ENCODE data around the gene TRIM33. TPM values are rescaled to one million over a fixed set of nuclear protein-coding genes. Genes with fewer than 3 reads are reported as not detected.
A peak's percentile ranks its signal among the peaks of the same experiment; 100 is the strongest.

The TRIM33 gene
- total RNA-seq, result 10 to 100 TPM; 23.1 to 25.0 TPM

DNA sequence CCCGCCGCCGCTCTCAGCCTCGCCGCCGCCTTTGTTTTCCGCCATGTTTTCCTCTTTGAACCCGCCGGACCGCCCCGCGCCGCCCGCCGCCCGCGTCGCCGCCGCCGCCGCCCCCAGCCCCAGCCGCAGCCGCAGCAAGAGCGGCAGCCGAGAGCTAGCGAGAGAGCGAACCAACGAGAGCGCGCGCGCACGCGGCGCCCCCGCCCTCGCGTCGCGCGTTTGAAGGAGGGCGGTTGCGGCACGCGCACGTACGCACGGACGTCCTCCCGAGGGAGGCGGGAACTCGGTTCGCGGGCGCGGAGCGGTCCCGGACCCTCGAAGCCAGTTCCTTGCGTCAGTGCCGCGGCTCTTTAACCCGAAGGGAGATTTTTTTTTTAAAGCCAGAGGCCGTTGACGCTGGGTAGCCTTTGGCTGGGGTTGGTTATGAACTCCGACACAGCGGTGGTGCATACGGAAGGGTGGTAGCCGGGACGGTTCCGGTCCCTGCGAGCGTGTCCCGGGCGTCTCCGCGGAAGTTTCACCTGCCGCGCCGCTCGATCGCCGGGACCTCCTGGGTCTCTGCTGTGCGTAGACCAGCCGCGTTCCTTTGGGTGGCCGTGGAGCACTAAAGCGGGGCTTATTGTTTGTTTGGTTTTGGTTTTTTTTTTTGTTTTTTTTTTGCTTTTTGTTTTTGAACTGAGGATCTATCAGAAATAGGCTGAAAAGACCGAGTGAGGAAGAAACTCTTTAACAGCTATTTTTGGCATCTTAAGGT, at the start of gene TRIM33:
Gene TRIM33 (minus strand): TSS at position 172 of the 754 bp plus-strand sequence. CDS start 127 bp downstream, at position 45.
- Mint-ChIP-seq H3K4me3 (peak within 1 kb of the TSS; percentile 90), H3K4me1 (ENCODE audit: low read depth) (peaks cover 48% of the 10 kb centered on the region), H3K27me3 (ENCODE audit: low read depth) (no peaks in the 10 kb centered on the region), H3K36me3 (ENCODE audit: low read depth) (peaks cover 4% of the 10 kb centered on the region), H3K9me3 (no peaks in the 10 kb centered on the region), H3K27ac (peak within 1 kb of the TSS; percentile 99)
- DNase-seq, result peak; percentile 92
- CTCF ChIA-PET, result interaction anchor here (0.6 to 1.4 kb wide), 6 partner anchors 49 to 365 kb away, joined by 3 read pairs; no protein-coding TSS in a partner anchor
- intact Hi-C loops (cut with micrococcal nuclease), result loop anchor here (1.0 to 5.0 kb wide), 12 partner anchors 28 to 699 kb away; partner anchors contain the start of genes BCAS2, CSDE1, DENND2C and NRAS

DNA sequence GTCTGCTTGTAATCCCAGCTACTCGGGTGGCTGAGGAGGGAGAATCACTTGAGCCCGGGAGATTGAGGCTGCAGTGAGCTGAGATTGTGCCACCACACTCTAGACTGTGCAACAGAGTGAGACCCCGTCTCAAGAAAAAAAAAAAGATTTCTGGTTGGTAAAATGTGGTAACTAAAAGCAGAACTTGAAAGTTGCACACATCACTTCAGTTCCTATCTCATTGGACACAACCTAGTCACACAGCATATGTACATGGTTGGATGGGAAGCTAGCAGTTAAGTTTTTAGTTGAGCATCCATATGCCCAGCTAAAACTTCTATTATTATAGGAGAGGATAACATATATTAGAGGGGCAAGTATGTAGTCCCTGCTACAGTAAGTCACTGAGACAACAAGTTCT, 48.4 kb upstream of the TRIM33 start:
- Mint-ChIP-seq H3K36me3 (ENCODE audit: low read depth) (peaks cover 4% of the 10 kb centered on the region), H3K27me3 (ENCODE audit: low read depth) (no peaks in the 10 kb centered on the region), H3K4me3 (no peak overlapping the region), H3K9me3 (no peaks in the 10 kb centered on the region), H3K4me1 (ENCODE audit: low read depth) (no peaks in the 10 kb centered on the region), H3K27ac (no peak overlapping the region)
- DNase-seq, result no peak
- intact Hi-C loops (cut with micrococcal nuclease), result loop anchor here (2.0 to 5.0 kb wide), 2 partner anchors 49 to 582 kb away; partner anchors contain the start of genes OLFML3 and TRIM33
- CTCF ChIA-PET, result interaction anchor here (0.6 to 3.1 kb wide), 4 partner anchors 108 to 257 kb away, joined by 4 to 19 read pairs (median 5); no protein-coding TSS in a partner anchor

DNA sequence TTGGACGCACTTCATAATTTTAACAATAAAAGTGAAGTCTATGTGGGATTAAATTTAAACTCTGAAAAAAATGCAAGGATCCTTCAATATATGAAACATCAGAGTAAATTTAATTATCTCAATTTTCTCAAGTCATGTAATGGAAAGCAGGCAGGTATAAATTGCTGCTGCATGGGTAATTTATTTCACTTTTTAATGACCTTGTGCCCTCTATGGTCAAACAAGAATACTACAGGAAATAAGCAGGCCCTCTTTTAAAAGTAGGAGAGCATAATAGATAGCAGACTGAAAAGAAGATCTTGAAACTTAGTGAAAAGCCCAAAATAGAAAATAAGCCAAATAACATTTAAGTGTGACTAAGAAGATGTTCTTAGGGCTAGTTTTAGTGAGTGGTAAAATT, 47.5 kb upstream of the TRIM33 start:
- peaks cover 3% of the 10 kb centered on the region for H3K36me3 Mint-ChIP-seq (ENCODE audit: low read depth)
- no peak overlapping the region for H3K4me3 Mint-ChIP-seq
- H3K27me3 Mint-ChIP-seq (ENCODE audit: low read depth), result no peaks in the 10 kb centered on the region
- H3K27ac Mint-ChIP-seq, result no peak overlapping the region
- CTCF ChIA-PET, result interaction anchor here (3.1 kb wide), 1 partner anchor 212 kb away, joined by 19 read pairs; no protein-coding TSS in a partner anchor
- no peak for DNase-seq
- intact Hi-C loops (cut with micrococcal nuclease), result loop anchor here (1.0 to 5.0 kb wide), 3 partner anchors 48 to 581 kb away; partner anchors contain the start of genes OLFML3 and TRIM33
- H3K9me3 Mint-ChIP-seq, result no peaks in the 10 kb centered on the region
- no peaks in the 10 kb centered on the region for H3K4me1 Mint-ChIP-seq (ENCODE audit: low read depth)

DNA sequence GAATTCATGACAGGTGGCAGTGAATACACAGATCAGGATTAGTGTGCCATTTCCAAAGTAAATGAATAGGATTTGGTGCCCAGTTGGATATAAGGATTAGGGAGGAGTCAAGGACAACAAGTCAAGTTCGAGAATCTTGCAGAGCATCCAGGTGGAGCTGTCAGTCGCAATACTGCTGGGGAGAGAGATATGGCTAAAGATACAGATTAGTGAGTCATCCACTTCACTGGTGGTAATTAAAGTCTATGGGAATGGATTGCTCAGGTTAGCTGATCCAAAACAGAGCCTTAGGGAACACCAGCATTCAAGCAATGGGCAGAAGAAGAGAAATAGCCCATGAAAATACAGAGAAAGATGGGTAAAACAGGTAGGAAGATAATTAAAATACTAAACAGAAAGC, 43.6 kb upstream of the TRIM33 start:
- H3K4me1 Mint-ChIP-seq (ENCODE audit: low read depth), result no peaks in the 10 kb centered on the region
- H3K27ac Mint-ChIP-seq, result no peak overlapping the region
- H3K4me3 Mint-ChIP-seq, result no peak overlapping the region
- no peaks in the 10 kb centered on the region for H3K36me3 Mint-ChIP-seq (ENCODE audit: low read depth)
- H3K27me3 Mint-ChIP-seq (ENCODE audit: low read depth), result peaks cover 3% of the 10 kb centered on the region
- H3K9me3 Mint-ChIP-seq, result no peaks in the 10 kb centered on the region
- intact Hi-C loops (cut with micrococcal nuclease), result no loop called here
- DNase-seq, result no peak
- CTCF ChIA-PET, result no interaction called here

DNA sequence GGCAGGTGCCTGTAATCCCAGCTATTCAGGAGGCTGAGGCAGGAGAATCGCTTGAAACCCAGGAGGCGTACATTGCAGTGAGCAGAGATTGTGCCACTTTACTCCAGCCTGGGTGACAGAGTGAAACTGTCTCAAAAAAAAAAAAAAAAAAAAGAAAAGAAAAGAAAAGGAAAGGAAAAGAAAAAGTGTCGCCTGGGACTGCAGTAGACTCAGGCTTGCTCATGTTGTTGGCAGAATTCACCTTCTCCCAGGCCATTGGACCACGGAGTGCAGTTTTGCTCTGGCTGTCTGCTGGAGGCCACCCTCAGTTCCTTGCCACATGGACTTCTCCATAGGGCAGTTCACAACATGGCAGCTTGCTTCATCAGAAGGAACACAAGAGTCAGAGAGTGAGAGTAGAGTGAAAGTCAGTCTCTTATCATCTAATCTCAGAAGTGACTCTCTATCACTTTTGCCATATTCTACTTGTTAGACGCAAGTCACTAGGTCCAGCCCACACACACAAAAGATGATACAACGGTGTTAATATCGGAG, 41.2 kb upstream of the TRIM33 start:
- CTCF ChIA-PET, result no interaction called here
- intact Hi-C loops (cut with micrococcal nuclease), result no loop called here
- no peak for DNase-seq
- Mint-ChIP-seq H3K27me3 (ENCODE audit: low read depth) (peaks cover 3% of the 10 kb centered on the region), H3K9me3 (no peaks in the 10 kb centered on the region), H3K4me1 (ENCODE audit: low read depth) (no peaks in the 10 kb centered on the region), H3K36me3 (ENCODE audit: low read depth) (no peaks in the 10 kb centered on the region), H3K27ac (no peak overlapping the region), H3K4me3 (no peak overlapping the region)

DNA sequence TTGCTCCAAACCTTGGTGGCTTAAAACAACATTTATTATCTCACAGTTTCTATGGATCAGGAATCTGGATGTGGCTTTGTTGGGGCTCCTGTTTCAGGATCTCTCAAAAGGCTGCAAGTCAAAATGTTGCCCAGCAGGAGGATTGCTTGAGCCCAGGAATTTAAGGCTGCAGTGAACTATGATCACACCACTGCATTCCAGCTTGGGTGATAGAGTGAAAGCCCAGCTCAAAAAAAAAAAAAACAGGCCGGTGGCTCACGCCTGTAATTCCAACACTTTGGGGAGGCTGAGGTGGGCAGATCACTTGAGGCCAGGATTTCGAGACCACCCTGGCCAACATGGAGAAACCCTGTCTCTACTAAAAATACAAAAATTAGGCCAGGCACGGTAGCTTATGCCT, 40.4 kb upstream of the TRIM33 start:
- intact Hi-C loops (cut with micrococcal nuclease), result no loop called here
- no peak for DNase-seq
- Mint-ChIP-seq H3K27ac (no peak overlapping the region), H3K36me3 (ENCODE audit: low read depth) (no peaks in the 10 kb centered on the region), H3K4me3 (no peak overlapping the region), H3K4me1 (ENCODE audit: low read depth) (no peaks in the 10 kb centered on the region), H3K9me3 (no peaks in the 10 kb centered on the region), H3K27me3 (ENCODE audit: low read depth) (peaks cover 3% of the 10 kb centered on the region)
- CTCF ChIA-PET, result no interaction called here

DNA sequence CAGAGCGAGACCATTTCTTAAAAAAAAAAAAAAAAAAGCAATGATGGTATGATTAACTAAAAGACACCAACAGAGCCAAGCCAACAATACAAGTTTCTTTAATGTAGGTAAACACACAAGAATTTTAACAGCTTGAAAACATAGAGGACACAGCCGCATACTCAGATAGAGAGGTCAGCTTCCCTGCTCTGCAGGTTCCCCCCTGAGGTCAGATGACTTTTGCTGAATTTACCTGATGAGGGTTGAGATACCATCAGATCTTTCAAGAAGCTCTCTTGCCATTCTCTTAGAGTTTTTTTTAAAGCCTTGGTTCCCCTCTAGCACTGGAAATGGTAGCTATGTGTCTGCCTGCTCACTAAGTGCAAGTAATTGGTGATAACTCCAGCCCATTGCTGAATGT, 39.3 kb upstream of the TRIM33 start:
- H3K4me3 Mint-ChIP-seq, result no peak overlapping the region
- DNase-seq, result no peak
- no peaks in the 10 kb centered on the region for H3K36me3 Mint-ChIP-seq (ENCODE audit: low read depth)
- no peak overlapping the region for H3K27ac Mint-ChIP-seq
- intact Hi-C loops (cut with micrococcal nuclease), result no loop called here
- CTCF ChIA-PET, result interaction anchor here (0.7 kb wide), 1 partner anchor 247 kb away, joined by 3 read pairs; no protein-coding TSS in a partner anchor
- H3K27me3 Mint-ChIP-seq (ENCODE audit: low read depth), result peaks cover 3% of the 10 kb centered on the region
- H3K9me3 Mint-ChIP-seq, result no peaks in the 10 kb centered on the region
- H3K4me1 Mint-ChIP-seq (ENCODE audit: low read depth), result no peaks in the 10 kb centered on the region

DNA sequence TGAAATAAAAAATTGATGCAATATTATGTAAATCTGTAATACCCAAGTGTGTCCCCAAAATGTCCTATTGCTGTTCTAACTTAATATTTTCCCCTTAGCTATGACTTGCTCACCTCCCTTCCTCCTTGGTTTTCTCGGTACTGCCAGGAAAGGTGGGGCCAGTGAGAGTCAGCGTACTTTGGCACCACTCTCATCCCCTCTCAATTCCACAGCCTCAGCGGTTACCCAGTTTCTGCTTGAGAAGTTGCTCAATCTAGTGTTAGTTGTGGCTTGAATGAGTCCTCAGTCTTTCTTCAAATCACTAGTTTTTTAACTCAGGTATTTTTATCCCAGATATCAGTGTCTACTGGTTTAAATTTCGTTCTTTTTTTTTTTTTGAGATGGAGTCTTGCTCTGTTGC, 38.1 kb upstream of the TRIM33 start:
- no peak for DNase-seq
- H3K36me3 Mint-ChIP-seq (ENCODE audit: low read depth), result no peaks in the 10 kb centered on the region
- intact Hi-C loops (cut with micrococcal nuclease), result no loop called here
- no peak overlapping the region for H3K4me3 Mint-ChIP-seq
- CTCF ChIA-PET, result no interaction called here
- H3K27ac Mint-ChIP-seq, result no peak overlapping the region
- no peaks in the 10 kb centered on the region for H3K4me1 Mint-ChIP-seq (ENCODE audit: low read depth)
- H3K9me3 Mint-ChIP-seq, result no peaks in the 10 kb centered on the region
- peaks cover 3% of the 10 kb centered on the region for H3K27me3 Mint-ChIP-seq (ENCODE audit: low read depth)

DNA sequence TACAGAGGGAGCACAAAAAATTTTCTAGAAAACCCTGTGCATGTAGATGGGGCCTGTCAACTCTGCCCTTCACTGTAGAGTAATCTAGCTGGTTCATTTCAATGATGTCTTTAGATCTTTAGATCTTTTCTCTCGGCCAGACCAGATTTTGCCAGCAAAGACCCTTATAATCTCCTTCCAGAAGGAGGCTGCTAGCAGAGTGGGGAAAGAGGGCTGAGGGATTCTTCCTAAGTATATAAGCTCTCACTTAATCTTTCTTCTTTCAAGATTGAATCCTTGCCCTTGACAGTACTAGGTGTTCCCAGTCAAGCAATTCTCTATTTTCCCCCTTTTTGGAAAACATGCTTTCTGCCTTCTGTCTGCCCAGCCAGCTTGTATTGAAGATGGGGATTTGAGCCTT, 36.1 kb upstream of the TRIM33 start:
- no peak for DNase-seq
- Mint-ChIP-seq H3K27me3 (ENCODE audit: low read depth) (peaks cover 3% of the 10 kb centered on the region), H3K36me3 (ENCODE audit: low read depth) (no peaks in the 10 kb centered on the region), H3K4me3 (no peak overlapping the region), H3K4me1 (ENCODE audit: low read depth) (no peaks in the 10 kb centered on the region), H3K27ac (no peak overlapping the region), H3K9me3 (no peaks in the 10 kb centered on the region)
- CTCF ChIA-PET, result no interaction called here
- intact Hi-C loops (cut with micrococcal nuclease), result no loop called here

DNA sequence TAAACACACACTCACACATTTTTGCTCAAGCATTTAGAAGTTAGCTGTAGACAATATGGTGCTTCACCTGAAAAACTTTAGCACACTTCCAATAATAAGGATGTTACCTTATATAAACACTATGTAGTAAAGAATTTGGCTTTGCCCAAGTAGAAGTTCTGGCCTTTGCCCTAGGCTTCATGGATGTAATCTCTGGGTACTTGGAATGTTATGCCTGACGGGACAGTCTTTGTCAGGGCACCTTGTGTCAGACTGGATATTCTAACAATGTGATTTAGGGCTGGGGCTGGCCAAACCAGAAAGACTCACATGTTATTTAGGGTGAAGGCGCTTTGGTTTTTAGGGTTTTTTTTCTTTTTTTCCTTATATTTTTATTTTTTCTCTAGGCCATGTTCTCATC, 34.8 kb upstream of the TRIM33 start:
- no peak overlapping the region for H3K4me3 Mint-ChIP-seq
- no peak for DNase-seq
- H3K4me1 Mint-ChIP-seq (ENCODE audit: low read depth), result no peaks in the 10 kb centered on the region
- CTCF ChIA-PET, result no interaction called here
- intact Hi-C loops (cut with micrococcal nuclease), result no loop called here
- no peaks in the 10 kb centered on the region for H3K36me3 Mint-ChIP-seq (ENCODE audit: low read depth)
- H3K27me3 Mint-ChIP-seq (ENCODE audit: low read depth), result no peaks in the 10 kb centered on the region
- no peak overlapping the region for H3K27ac Mint-ChIP-seq
- H3K9me3 Mint-ChIP-seq, result no peaks in the 10 kb centered on the region

DNA sequence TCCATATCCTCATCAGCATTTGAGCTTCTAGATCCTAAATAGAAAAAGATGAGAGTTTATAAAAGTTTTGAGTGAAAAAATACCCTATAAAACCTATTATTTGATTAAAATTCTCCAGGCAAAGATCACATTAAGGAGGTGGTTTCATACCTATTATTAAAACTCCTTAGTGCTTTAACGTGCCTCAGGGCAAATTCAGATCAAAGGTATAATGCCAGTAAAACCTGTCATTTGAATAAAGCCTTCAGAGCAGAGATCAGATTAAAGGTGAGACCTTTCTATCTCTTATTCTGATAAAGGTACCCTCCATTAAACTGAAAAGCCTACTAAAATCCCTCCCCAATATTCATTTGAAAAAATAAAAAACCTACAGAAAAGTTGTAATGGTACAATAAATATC, 34.3 kb upstream of the TRIM33 start:
- DNase-seq, result no peak
- intact Hi-C loops (cut with micrococcal nuclease), result no loop called here
- Mint-ChIP-seq H3K4me1 (ENCODE audit: low read depth) (no peaks in the 10 kb centered on the region), H3K9me3 (no peaks in the 10 kb centered on the region), H3K36me3 (ENCODE audit: low read depth) (no peaks in the 10 kb centered on the region), H3K27me3 (ENCODE audit: low read depth) (no peaks in the 10 kb centered on the region), H3K4me3 (no peak overlapping the region), H3K27ac (no peak overlapping the region)
- CTCF ChIA-PET, result no interaction called here

DNA sequence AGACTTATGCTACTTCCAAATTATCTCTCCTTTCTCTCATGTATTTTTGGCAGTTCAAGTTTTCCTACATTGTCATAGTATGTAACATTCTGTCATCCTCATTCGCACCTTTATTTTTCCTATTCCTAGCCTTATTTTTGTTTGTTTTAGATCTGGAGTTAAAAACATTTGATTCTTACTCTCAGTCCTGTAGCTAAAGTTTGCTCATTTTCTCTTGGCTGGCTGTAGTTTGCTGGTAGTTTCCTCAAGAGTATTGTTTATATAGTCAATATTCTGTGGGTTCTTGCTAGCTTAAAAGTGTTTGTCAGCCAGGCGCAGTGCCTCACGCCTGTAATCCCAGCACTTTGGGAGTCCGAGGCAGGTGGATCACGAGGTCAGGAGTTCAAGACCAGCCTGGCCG, 29.8 kb upstream of the TRIM33 start:
- no peak for DNase-seq
- Mint-ChIP-seq H3K4me1 (ENCODE audit: low read depth) (no peaks in the 10 kb centered on the region), H3K4me3 (no peak overlapping the region), H3K27ac (no peak overlapping the region), H3K9me3 (no peaks in the 10 kb centered on the region), H3K36me3 (ENCODE audit: low read depth) (no peaks in the 10 kb centered on the region), H3K27me3 (ENCODE audit: low read depth) (no peaks in the 10 kb centered on the region)
- intact Hi-C loops (cut with micrococcal nuclease), result no loop called here
- CTCF ChIA-PET, result no interaction called here

DNA sequence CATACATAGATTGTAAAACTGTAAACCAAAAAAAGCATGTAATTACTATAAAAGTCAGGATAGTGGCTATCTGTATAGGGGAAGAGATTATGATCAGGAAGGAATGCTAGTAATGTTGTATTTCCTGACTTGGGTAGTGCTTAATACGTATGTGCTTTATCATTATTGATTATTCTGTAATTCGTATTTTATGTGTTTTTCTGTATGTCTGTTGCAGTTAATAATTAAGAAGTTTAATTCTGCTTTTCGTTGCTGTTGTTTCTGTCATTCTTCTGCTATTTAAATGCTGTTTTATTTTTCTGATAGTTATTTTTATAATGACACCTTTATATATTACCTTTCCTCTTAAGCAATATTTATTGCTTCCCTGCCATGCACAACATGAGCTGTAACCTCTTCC, 29.3 kb upstream of the TRIM33 start:
- intact Hi-C loops (cut with micrococcal nuclease), result no loop called here
- Mint-ChIP-seq H3K9me3 (no peaks in the 10 kb centered on the region), H3K27ac (no peak overlapping the region), H3K27me3 (ENCODE audit: low read depth) (no peaks in the 10 kb centered on the region), H3K4me3 (no peak overlapping the region), H3K4me1 (ENCODE audit: low read depth) (no peaks in the 10 kb centered on the region), H3K36me3 (ENCODE audit: low read depth) (no peaks in the 10 kb centered on the region)
- CTCF ChIA-PET, result no interaction called here
- no peak for DNase-seq
